Neural cell (in vitro differentiated cells): Measurements from ENCODE around the gene TLL1. TPM values are rescaled to one million over a fixed set of nuclear protein-coding genes. Genes with fewer than 3 reads are reported as not detected.

Experiments
- H2AFZ ChIP-seq: fragments of 200-600, 300-800 bp; sonication (generic), shearing (Covaris generic); 2 replicates; pipeline ENCODE4 v1.6.0; 2014; ENCODE audit warnings: low read depth, mild to moderate bottlenecking, antibody characterized with exemption, low read length, moderate library complexity
- H3F3A ChIP-seq: fragments of 200-600 bp; shearing (Covaris generic); 2 replicates; pipeline ENCODE4 v1.6.1; 2016; ENCODE audit warnings: mild to moderate bottlenecking, moderate library complexity, mixed read lengths, antibody characterized with exemption, low read length; ENCODE audit not compliant: insufficient read depth, poor library complexity, severe bottlenecking
- H3K27ac ChIP-seq: fragments of 200-600, 300-800 bp; sonication (generic), shearing (Covaris generic); 2 replicates; pipeline ENCODE4 v1.5.1; 2014; ENCODE audit warnings: mild to moderate bottlenecking, low read length, moderate library complexity
- H3K27me3 ChIP-seq: fragments of 300-800, 200-600 bp; sonication (generic), shearing (Covaris generic); 2 replicates; pipeline ENCODE4 v1.6.0; 2014; ENCODE audit warnings: mild to moderate bottlenecking, low read depth, low read length, moderate library complexity; ENCODE audit not compliant: insufficient read depth
- H3K36me3 ChIP-seq: fragments of 300-800, 200-600 bp; sonication (generic), shearing (Covaris generic); 2 replicates; pipeline ENCODE4 v1.5.1; 2014; ENCODE audit warnings: mild to moderate bottlenecking, antibody characterized with exemption, low read length, moderate library complexity; ENCODE audit not compliant: insufficient read depth
- H3K4me2 ChIP-seq: fragments of 300-800, 200-600 bp; sonication (generic), shearing (Covaris generic); 2 replicates; pipeline ENCODE4 v1.6.0; 2014; ENCODE audit warnings: mild to moderate bottlenecking, low read length
- H3K4me3 ChIP-seq: fragments of 300-800, 200-600 bp; sonication (generic), shearing (Covaris generic); 2 replicates; pipeline ENCODE4 v1.5.1; 2014; ENCODE audit warnings: mild to moderate bottlenecking, low read length, moderate library complexity
- H3K79me2 ChIP-seq: fragments of 200-600 bp; shearing (Covaris generic); replicated peaks from 2 replicates; pipeline ENCODE4 v1.6.0; 2014; ENCODE audit warnings: mild to moderate bottlenecking, low read length, moderate library complexity; ENCODE audit not compliant: insufficient read depth
- H3K9ac ChIP-seq: fragments of 300-800, 200-600 bp; sonication (generic), shearing (Covaris generic); 2 replicates; pipeline ENCODE4 v1.6.1; 2016; ENCODE audit warnings: mild to moderate bottlenecking, low read length, mixed read lengths
- H3K9me2 ChIP-seq: fragments of 200-600 bp; shearing (Covaris generic); 2 replicates; pipeline ENCODE4 v1.6.1; 2016; ENCODE audit warnings: mild to moderate bottlenecking, low read length, mixed read lengths; ENCODE audit not compliant: insufficient read depth
- H3K9me3 ChIP-seq: fragments of 200-600, 300-800 bp; sonication (generic), shearing (Covaris generic); 2 replicates; pipeline ENCODE4 v1.6.1; 2016; ENCODE audit warnings: mild to moderate bottlenecking, mixed run types, low read length, moderate library complexity, mixed read lengths
- H4K20me1 ChIP-seq: fragments of 200-600 bp; shearing (Covaris generic); 2 replicates; pipeline ENCODE4 v1.6.1; 2016; ENCODE audit warnings: mild to moderate bottlenecking, mixed run types; ENCODE audit not compliant: insufficient read depth
- CTCF ChIP-seq: fragments of 450-650 bp; IDR thresholded peaks from 2 replicates; pipeline ENCODE4 v1.5.1; 2014; ENCODE audit warnings: antibody characterized with exemption, mild to moderate bottlenecking, moderate library complexity; ENCODE audit not compliant: poor library complexity, severe bottlenecking
- EP300 ChIP-seq: fragments of 450-650 bp; conservative IDR thresholded peaks from 2 replicates; pipeline ENCODE4 v1.6.1; 2014; ENCODE audit warnings: antibody characterized with exemption, mild to moderate bottlenecking, moderate library complexity; ENCODE audit not compliant: poor library complexity, severe bottlenecking
- EZH2 ChIP-seq: fragments of 200-600, 300-800 bp; shearing (Covaris generic), sonication (generic); IDR thresholded peaks from 2 replicates; pipeline ENCODE4 v1.6.1; 2014; ENCODE audit warnings: antibody characterized with exemption, low read length, borderline replicate concordance, mild to moderate bottlenecking; ENCODE audit not compliant: insufficient read depth, poor library complexity, severe bottlenecking
- MXI1 ChIP-seq: fragments of 450-650 bp; conservative IDR thresholded peaks from 2 replicates; pipeline ENCODE4 v1.6.1; 2014; ENCODE audit warnings: antibody characterized with exemption, mild to moderate bottlenecking; ENCODE audit not compliant: poor library complexity, severe bottlenecking
- POLR2AphosphoS5 ChIP-seq: IDR thresholded peaks from 2 replicates; pipeline ENCODE4 v1.6.1; 2012
- RAD21 ChIP-seq: fragments of 450-650 bp; conservative IDR thresholded peaks from 2 replicates; pipeline ENCODE4 v1.6.1; 2014; ENCODE audit warnings: antibody characterized with exemption, mild to moderate bottlenecking, moderate library complexity
- REST ChIP-seq: IDR thresholded peaks from 2 replicates; pipeline ENCODE4 v1.6.1; 2012; ENCODE audit warnings: borderline replicate concordance
- SMC3 ChIP-seq: fragments of 450-650 bp; conservative IDR thresholded peaks from 2 replicates; pipeline ENCODE4 v1.6.1; 2014; ENCODE audit warnings: antibody characterized with exemption, mild to moderate bottlenecking, moderate library complexity; ENCODE audit not compliant: poor library complexity
- TAF1 ChIP-seq: IDR thresholded peaks from 2 replicates; pipeline ENCODE4 v1.6.1; 2012; ENCODE audit warnings: low read depth
- polyA plus RNA-seq: library from polyadenylated mRNA; depleted of rRNA; stranded (reverse); fragments of >200 nt; gene quantifications from 2 replicates; pipeline ENCODE4 v1.2.3, GENCODE V29; 2014

TLL1 gene
- polyA plus RNA-seq, 1 donor from 2014 or later, result not detected

- Histone ChIP-seq H3F3A (no peaks in the 10 kb centered on the region), H3K79me2 (no peaks in the 10 kb centered on the region), H2AFZ (no peak overlapping the region), H3K9ac (no peak overlapping the region), H3K4me2 (no peak overlapping the region), H3K36me3 (no peaks in the 10 kb centered on the region), H3K9me3 (no peaks in the 10 kb centered on the region), H3K27ac (no peak overlapping the region), H3K9me2 (no peaks in the 10 kb centered on the region), H3K27me3 (no peaks in the 10 kb centered on the region), H4K20me1 (no peaks in the 10 kb centered on the region), H3K4me3 (no peak overlapping the region)
- TF ChIP-seq SMC3 (no peak), EZH2 (no peak), TAF1 (no peak), REST (no peak), MXI1 (no peak), RAD21 (no peak), CTCF (no peak), POLR2AphosphoS5 (no peak), EP300 (no peak)
Observed at GRCh38 chr4:166067915-166068314, 194.9 kb downstream of the TLL1 start.

GRCh38 chr4:166073783-166074182, 200.7 kb downstream of the TLL1 start:
- Histone ChIP-seq H3K27me3 (no peaks in the 10 kb centered on the region), H2AFZ (no peak overlapping the region), H3K27ac (no peak overlapping the region), H3K9me3 (no peaks in the 10 kb centered on the region), H3K36me3 (no peaks in the 10 kb centered on the region), H3K9me2 (no peaks in the 10 kb centered on the region), H3K9ac (no peak overlapping the region), H3K4me2 (no peak overlapping the region), H4K20me1 (no peaks in the 10 kb centered on the region), H3K79me2 (no peaks in the 10 kb centered on the region), H3F3A (no peaks in the 10 kb centered on the region), H3K4me3 (no peak overlapping the region)
- no peak for TF ChIP-seq RAD21
- no peak for TF ChIP-seq REST
- TF ChIP-seq CTCF, result no peak
- TF ChIP-seq POLR2AphosphoS5, result peak; percentile 99
- peak; percentile 100 for TF ChIP-seq EP300
- TF ChIP-seq TAF1, result no peak
- TF ChIP-seq MXI1, result no peak
- TF ChIP-seq SMC3, result no peak
- no peak for TF ChIP-seq EZH2
